Ovary (tissue), 3 donors: Measurements from ENCODE around the gene ABCA13.

ENCODE experiments used
- EP300 ChIP-seq: sonication (generic); formaldehyde crosslinking; IDR thresholded peaks from one replicate; pipeline ENCODE4 v1.6.1; 2017; ENCODE audit warnings: antibody characterized with exemption
- POLR2A ChIP-seq: fragments of 450-650 bp; IDR thresholded peaks from one replicate; pipeline ENCODE4 v1.6.1; 2017; ENCODE audit warnings: antibody characterized with exemption, mild to moderate bottlenecking, moderate library complexity
- TF ChIP-seq, protein P1 (sequence below), 3 donors: fragments of 450-650 bp in 2 of 3; fragments of 200-600 bp in 1 of 3; IDR thresholded peaks; one replicate each; pipeline versions ENCODE4 v1.5.1 to v1.8.0; 2016 to 2022; ENCODE audit warnings: antibody characterized with exemption in 3 of 3, mild to moderate bottlenecking in 1 of 3
- donor health status: DM: no; HTN: no; CAD: no.

- TF ChIP-seq, protein P1, sequence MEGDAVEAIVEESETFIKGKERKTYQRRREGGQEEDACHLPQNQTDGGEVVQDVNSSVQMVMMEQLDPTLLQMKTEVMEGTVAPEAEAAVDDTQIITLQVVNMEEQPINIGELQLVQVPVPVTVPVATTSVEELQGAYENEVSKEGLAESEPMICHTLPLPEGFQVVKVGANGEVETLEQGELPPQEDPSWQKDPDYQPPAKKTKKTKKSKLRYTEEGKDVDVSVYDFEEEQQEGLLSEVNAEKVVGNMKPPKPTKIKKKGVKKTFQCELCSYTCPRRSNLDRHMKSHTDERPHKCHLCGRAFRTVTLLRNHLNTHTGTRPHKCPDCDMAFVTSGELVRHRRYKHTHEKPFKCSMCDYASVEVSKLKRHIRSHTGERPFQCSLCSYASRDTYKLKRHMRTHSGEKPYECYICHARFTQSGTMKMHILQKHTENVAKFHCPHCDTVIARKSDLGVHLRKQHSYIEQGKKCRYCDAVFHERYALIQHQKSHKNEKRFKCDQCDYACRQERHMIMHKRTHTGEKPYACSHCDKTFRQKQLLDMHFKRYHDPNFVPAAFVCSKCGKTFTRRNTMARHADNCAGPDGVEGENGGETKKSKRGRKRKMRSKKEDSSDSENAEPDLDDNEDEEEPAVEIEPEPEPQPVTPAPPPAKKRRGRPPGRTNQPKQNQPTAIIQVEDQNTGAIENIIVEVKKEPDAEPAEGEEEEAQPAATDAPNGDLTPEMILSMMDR (IDR thresholded peaks at IDR 0.05): no peak
- TF ChIP-seq EP300 (no peak), POLR2A (no peak)
Measured at GRCh38 chr7:48515171-48515570, 343.9 kb downstream of the ABCA13 start.
